Breast epithelium (tissue), 3 donors: ENCODE results near the gene DSCAML1.

Source experiments
- POLR2A ChIP-seq: fragments of 450-650 bp; IDR thresholded peaks from one replicate; pipeline ENCODE4 v1.6.1; 2016; ENCODE audit warnings: antibody characterized with exemption, mild to moderate bottlenecking, moderate library complexity
- TF ChIP-seq, protein P1 (sequence below), 3 donors: fragments of 450-650 bp; IDR thresholded peaks; one replicate each; pipeline ENCODE4 v1.5.1; 2016 to 2017; ENCODE audit warnings: antibody characterized with exemption in 3 of 3, mild to moderate bottlenecking in 3 of 3, moderate library complexity in 3 of 3

DNA sequence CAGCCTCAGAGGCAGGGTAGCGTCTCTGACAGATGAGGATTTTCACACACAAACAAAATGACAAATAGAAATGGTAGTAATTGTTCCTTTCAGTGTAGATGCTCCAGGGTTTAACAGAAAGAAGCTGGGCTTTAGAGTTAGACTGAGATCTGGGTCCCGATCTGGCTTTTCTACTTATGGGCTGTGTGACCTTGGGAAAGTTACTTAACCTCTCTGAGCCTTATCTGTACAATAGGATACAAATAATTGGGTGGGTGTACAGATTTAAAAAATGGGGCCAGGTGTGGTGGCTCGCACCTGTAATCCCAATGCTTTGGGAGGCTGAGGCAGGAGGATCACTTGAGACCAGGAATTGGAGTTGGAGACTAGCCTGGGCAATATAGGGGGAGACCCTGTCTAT lies 264.4 kb downstream of the DSCAML1 start:
- TF ChIP-seq, protein P1, sequence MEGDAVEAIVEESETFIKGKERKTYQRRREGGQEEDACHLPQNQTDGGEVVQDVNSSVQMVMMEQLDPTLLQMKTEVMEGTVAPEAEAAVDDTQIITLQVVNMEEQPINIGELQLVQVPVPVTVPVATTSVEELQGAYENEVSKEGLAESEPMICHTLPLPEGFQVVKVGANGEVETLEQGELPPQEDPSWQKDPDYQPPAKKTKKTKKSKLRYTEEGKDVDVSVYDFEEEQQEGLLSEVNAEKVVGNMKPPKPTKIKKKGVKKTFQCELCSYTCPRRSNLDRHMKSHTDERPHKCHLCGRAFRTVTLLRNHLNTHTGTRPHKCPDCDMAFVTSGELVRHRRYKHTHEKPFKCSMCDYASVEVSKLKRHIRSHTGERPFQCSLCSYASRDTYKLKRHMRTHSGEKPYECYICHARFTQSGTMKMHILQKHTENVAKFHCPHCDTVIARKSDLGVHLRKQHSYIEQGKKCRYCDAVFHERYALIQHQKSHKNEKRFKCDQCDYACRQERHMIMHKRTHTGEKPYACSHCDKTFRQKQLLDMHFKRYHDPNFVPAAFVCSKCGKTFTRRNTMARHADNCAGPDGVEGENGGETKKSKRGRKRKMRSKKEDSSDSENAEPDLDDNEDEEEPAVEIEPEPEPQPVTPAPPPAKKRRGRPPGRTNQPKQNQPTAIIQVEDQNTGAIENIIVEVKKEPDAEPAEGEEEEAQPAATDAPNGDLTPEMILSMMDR (IDR thresholded peaks at IDR 0.05) = no peak
- TF ChIP-seq POLR2A = no peak
